ENCODE measurements around the gene TSHZ1. TPM values are rescaled to one million over a fixed set of nuclear protein-coding genes. Genes with fewer than 3 reads are reported as not detected.

TSHZ1 gene
- total RNA-seq, 1 donor = 10.5 TPM

GRCh38 chr18:75240433-75240832 is 29.8 kb downstream of the TSHZ1 start:
- Histone ChIP-seq H3K79me2 (ENCODE audit: insufficient read depth, low read length) (peaks cover 20% of the 10 kb centered on the region), H2AFZ (ENCODE audit: low read length) (no peak overlapping the region), H3K4me1 (ENCODE audit: insufficient read depth, low read length) (no peaks in the 10 kb centered on the region), H4K20me1 (ENCODE audit: insufficient read depth, low read length) (peaks cover 4% of the 10 kb centered on the region), H3K9me3 (ENCODE audit: low read depth, low read length) (no peaks in the 10 kb centered on the region), H3K4me2 (ENCODE audit: insufficient read depth, low read length) (no peak overlapping the region), H3K36me3 (ENCODE audit: insufficient read depth, low read length) (no peaks in the 10 kb centered on the region), H3K4me3 (ENCODE audit: insufficient read depth, low read length) (no peak overlapping the region), H3K27me3 (ENCODE audit: insufficient read depth, low read length) (no peaks in the 10 kb centered on the region), H3K27ac (ENCODE audit: low read depth, low read length) (no peak overlapping the region)
- DNase-seq (ENCODE audit: insufficient read length, low spot score, missing footprints) = no peak
- TF ChIP-seq, protein P1, sequence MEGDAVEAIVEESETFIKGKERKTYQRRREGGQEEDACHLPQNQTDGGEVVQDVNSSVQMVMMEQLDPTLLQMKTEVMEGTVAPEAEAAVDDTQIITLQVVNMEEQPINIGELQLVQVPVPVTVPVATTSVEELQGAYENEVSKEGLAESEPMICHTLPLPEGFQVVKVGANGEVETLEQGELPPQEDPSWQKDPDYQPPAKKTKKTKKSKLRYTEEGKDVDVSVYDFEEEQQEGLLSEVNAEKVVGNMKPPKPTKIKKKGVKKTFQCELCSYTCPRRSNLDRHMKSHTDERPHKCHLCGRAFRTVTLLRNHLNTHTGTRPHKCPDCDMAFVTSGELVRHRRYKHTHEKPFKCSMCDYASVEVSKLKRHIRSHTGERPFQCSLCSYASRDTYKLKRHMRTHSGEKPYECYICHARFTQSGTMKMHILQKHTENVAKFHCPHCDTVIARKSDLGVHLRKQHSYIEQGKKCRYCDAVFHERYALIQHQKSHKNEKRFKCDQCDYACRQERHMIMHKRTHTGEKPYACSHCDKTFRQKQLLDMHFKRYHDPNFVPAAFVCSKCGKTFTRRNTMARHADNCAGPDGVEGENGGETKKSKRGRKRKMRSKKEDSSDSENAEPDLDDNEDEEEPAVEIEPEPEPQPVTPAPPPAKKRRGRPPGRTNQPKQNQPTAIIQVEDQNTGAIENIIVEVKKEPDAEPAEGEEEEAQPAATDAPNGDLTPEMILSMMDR (IDR thresholded peaks at IDR 0.05; ENCODE audit: extremely low read depth, low read depth, low read length) = no peak

- no peak for DNase-seq (ENCODE audit: insufficient read length, low spot score, missing footprints)
- Histone ChIP-seq H3K36me3 (ENCODE audit: insufficient read depth, low read length) (no peaks in the 10 kb centered on the region), H3K79me2 (ENCODE audit: insufficient read depth, low read length) (peaks cover 30% of the 10 kb centered on the region), H4K20me1 (ENCODE audit: insufficient read depth, low read length) (peaks cover 4% of the 10 kb centered on the region), H3K4me2 (ENCODE audit: insufficient read depth, low read length) (no peak overlapping the region), H2AFZ (ENCODE audit: low read length) (no peak overlapping the region), H3K4me3 (ENCODE audit: insufficient read depth, low read length) (no peak overlapping the region), H3K27ac (ENCODE audit: low read depth, low read length) (no peak overlapping the region), H3K27me3 (ENCODE audit: insufficient read depth, low read length) (no peaks in the 10 kb centered on the region), H3K4me1 (ENCODE audit: insufficient read depth, low read length) (peaks cover 3% of the 10 kb centered on the region), H3K9me3 (ENCODE audit: low read depth, low read length) (no peaks in the 10 kb centered on the region)
- TF ChIP-seq, protein P1 (IDR thresholded peaks at IDR 0.05; ENCODE audit: extremely low read depth, low read depth, low read length) = no peak
Measured at GRCh38 chr18:75241705-75242104, 31.1 kb downstream of the TSHZ1 start.

DNA sequence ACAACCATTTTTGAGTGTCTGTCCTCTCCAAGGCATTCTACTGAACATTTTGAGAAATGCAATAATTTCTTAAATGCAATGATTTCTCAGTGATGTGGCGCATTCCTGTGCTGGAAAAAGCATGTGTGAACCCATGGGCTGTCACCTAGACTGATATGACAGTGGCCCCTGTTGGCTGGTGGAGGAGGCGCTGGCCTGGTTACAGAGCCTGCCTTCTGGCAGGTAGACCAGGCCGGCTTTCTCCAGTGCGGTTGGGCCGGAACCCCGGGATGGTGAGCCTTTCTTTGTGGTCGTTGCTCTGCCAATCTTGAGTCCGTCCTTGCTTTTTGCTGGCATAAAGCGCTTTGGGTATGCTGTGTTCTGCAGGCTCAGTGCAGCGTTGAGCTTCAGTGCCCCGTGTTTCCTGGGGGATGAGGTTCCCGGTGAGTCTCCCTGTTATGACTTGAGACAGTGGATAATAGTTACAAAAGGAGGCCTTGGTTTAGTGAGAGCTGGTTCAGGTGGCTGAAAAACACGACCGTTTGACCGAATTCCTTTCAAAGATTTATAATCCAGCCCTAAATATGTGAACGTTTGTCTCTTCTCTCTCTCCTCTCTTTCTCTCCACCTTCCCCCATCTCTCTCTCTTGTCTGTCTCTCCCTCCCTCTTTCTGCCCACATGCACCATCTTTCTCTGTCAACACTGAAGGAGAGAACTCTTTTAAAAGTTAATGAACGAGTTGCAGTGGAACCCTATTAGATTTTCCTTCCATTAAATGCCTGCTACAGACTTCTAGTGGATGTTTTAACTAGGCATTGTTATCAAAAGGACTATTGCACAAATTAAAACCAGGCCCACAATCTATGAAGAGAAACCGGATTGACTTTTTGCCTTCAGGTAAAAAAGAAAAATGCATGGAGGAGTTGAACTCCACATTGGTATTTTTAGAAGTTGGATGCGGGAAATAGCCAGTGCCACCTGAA is 34.0 kb downstream of the TSHZ1 start:
- Histone ChIP-seq H3K9me3 (ENCODE audit: low read depth, low read length) (no peaks in the 10 kb centered on the region), H3K27ac (ENCODE audit: low read depth, low read length) (no peak overlapping the region), H3K4me1 (ENCODE audit: insufficient read depth, low read length) (peaks cover 19% of the 10 kb centered on the region), H3K4me3 (ENCODE audit: insufficient read depth, low read length) (no peak overlapping the region), H3K79me2 (ENCODE audit: insufficient read depth, low read length) (peaks cover 44% of the 10 kb centered on the region), H3K27me3 (ENCODE audit: insufficient read depth, low read length) (no peaks in the 10 kb centered on the region), H2AFZ (ENCODE audit: low read length) (peak overlapping the region; percentile 30), H3K4me2 (ENCODE audit: insufficient read depth, low read length) (no peak overlapping the region), H4K20me1 (ENCODE audit: insufficient read depth, low read length) (peaks cover 4% of the 10 kb centered on the region), H3K36me3 (ENCODE audit: insufficient read depth, low read length) (no peaks in the 10 kb centered on the region)
- no peak for DNase-seq (ENCODE audit: insufficient read length, low spot score, missing footprints)
- TF ChIP-seq, protein P1 (IDR thresholded peaks at IDR 0.05; ENCODE audit: extremely low read depth, low read depth, low read length) = peak; percentile 15
